ENCODE data around the gene NSMCE1.
"Not testable (repeated sequence)": the region's sequence is repeated elsewhere in the genome, so short reads cannot be mapped to it uniquely, and the experiment has no call there.

The NSMCE1 gene

GRCh38 chr16:27303256-27304100 lies 34.9 kb upstream of the NSMCE1 start:
- DNase-seq (ENCODE audit: low spot score) = no peak

- DNase-seq (ENCODE audit: low spot score) = no peak
These were observed 33.6 kb upstream of the NSMCE1 start for GRCh38 chr16:27302126-27302525.

DNA sequence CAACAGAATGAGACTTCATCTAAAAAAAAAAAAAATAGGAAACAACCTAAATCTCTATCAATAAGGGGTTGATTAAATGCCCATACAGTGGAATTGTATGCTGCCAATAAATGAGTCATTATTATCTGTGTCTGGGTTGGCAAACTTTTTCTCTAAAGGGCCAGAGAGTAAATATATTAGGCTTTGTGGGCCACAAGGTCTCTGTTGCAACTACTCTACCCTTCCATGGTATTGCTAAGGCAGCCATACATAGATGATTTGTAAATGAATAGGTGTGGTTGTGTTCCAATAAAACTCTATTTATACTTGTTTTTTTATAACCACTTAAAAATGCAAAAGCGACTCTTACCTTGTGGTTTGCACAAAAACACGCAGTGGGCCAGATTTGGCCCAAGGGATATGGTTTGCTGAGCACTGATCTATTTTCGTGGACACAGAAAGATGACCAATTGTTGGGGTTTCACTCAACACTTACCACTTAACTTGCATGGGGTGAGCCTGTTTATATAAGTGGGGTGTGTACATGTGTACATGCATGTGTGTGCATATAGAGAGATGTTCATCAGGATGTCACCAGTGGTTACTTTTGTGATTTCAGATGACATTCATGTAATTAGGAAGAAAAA lies 32.8 kb upstream of the NSMCE1 start:
- DNase-seq (ENCODE audit: low spot score) = no peak

GRCh38 chr16:27298132-27298531 lies 29.6 kb upstream of the NSMCE1 start:
- no peak for DNase-seq (ENCODE audit: low spot score)

DNA sequence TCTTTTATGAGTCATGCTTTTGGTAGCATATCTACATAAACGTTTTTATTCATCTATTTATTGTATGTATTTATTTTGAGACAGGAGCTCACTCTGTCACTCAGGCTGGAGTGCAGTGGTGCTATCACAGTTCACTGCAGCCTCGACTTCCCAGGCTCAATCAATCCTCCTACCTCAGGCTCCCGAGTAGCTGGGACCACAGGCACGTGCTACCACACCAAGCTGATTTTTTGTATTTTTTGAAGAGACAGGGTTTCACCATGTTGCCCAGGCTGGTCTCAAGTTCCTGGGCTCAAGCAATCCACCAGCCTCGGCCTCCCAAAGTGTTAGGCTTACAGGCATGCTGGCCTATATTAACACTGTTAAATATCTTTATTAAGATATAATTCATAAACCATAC lies 24.8 kb upstream of the NSMCE1 start:
- DNase-seq (ENCODE audit: low spot score) = no peak

DNA sequence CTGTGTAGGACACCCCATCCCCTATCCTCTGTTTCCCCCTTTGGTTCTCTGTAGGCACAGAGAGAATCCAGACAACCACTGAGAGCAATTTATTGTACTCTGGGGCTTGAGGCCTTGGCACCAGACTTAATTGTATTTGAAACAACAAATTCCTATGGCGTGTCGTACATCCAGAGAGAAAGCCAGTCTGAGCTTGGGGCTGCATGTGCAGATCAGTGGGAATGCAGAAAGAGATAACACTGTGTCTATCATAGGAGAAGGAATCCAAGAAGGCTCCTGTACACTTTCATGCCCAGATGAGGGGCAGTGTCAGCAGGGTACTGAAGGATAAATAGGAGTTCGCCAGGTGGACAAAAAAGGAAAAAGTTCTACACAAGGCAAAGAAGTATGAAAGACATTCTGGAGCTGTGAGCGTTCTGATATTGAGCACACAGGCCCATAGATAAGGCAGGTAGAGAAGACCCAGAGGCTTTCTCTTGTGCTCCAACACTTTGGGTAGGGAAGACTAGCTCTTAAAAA lies 23.2 kb upstream of the NSMCE1 start:
- no peak for DNase-seq (ENCODE audit: low spot score)

GRCh38 chr16:27291106-27291505 lies 22.5 kb upstream of the NSMCE1 start:
- DNase-seq (ENCODE audit: low spot score) = no peak

DNA sequence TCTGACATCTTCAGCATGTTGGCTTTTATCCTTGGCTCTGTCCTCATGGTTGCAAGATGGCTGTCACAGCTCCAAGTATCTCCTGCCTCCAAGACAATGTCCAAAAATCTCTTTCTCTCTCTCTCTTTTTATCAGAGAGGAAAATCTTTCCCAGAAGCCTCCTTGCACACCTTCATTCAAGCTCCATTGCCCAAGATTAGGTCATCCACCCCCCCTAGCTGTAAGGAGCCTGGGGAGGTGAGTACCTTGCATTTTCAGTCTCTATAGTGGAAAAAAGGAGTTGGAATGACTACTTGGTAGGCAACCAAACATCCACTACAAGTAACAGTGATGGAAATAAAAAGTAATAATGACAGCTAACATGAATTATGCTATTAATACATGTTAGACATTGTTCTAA lies 22.0 kb upstream of the NSMCE1 start:
- peak; percentile 77 for DNase-seq (ENCODE audit: low spot score)

- peak; percentile 65 for DNase-seq (ENCODE audit: low spot score)
These were observed 21.1 kb upstream of the NSMCE1 start for GRCh38 chr16:27289669-27290068.

DNA sequence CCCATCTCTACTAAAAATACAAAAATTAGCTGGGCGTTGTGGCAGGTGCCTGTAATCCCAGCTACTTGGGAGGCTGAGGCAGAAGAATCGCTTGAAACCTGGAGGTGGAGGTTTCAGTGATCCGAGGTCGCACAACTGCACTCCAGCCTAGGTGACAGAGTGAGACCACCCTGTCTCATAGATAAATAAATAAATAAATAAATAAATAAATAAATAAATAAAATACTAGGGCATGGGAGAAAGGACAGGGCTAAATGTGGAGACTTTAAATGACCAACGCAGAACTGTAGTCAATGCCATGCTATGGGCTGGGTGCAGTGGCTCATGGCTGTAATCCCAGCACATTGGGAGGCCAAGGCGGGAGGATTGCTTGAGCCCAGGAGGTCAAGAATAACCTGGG lies 19.7 kb upstream of the NSMCE1 start:
- not testable (repeated sequence) for DNase-seq (ENCODE audit: low spot score)

DNA sequence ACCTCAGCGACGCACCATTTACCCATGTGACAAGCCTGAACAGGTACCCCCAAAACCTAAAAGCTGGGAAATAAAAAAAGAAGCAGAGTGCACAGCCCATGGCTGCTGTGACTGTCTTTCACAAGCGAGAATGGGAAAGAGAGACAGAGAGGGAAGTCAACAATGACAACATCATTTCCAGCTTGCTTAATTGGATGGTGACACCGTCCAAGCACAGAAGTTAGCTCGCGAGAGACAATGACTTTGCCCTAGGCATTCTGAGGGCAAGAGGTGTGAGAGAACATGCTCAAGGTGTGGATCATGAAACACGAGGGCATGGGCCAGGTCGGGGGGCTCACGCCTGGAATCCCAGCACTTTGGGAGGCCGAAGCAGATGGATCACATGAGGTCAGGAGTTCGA lies 19.3 kb upstream of the NSMCE1 start:
- DNase-seq (ENCODE audit: low spot score) = no peak

GRCh38 chr16:27287051-27287811 lies 18.7 kb upstream of the NSMCE1 start:
- DNase-seq (ENCODE audit: low spot score) = no peak

GRCh38 chr16:27286451-27286850 lies 17.9 kb upstream of the NSMCE1 start:
- DNase-seq (ENCODE audit: low spot score) = peak; percentile 97

GRCh38 chr16:27285676-27286196 lies 17.2 kb upstream of the NSMCE1 start:
- no peak for DNase-seq (ENCODE audit: low spot score)

DNA sequence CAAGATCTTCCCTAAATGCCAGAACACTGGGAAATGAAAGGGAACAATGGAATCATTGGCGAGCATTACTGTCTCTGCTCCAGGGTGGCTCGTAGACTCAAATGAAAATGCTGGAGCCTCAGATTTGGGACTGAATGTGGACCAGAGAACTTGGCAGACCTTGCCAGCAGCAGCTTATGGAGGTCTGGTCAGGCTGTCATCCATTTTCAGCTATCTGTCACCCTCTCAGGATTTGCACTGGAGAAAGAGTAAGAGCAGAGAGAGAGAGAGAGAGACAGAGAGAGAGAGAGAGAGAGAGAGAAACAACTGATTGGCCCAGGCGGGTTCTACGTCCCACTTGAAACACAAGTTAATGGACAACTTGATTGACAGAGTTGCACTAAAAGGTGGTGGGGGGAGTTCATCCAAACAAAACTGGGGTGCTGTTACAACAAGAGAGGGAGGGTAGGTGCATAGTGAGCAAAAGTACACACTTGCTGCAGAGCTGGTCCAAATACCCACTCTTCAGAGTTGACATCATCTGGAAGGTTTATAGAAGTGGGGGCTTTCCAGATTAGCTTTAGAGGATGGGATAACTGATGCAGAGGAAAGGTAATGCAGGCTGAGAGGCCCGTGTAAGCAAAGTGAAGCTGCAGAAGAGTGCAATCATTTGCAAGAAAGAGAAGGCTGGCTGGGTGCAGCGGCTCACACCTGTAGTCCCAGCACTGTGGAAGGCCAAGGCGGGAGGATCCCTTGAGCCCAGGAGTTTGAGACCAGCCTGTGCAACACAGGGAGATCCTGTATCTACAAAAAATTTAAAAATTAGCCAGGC lies 16.5 kb upstream of the NSMCE1 start:
- DNase-seq (ENCODE audit: low spot score) = no peak

GRCh38 chr16:27281243-27281642 lies 12.7 kb upstream of the NSMCE1 start:
- DNase-seq (ENCODE audit: low spot score) = no peak

GRCh38 chr16:27275394-27275793 lies 6.8 kb upstream of the NSMCE1 start:
- no peak for DNase-seq (ENCODE audit: low spot score)

DNA sequence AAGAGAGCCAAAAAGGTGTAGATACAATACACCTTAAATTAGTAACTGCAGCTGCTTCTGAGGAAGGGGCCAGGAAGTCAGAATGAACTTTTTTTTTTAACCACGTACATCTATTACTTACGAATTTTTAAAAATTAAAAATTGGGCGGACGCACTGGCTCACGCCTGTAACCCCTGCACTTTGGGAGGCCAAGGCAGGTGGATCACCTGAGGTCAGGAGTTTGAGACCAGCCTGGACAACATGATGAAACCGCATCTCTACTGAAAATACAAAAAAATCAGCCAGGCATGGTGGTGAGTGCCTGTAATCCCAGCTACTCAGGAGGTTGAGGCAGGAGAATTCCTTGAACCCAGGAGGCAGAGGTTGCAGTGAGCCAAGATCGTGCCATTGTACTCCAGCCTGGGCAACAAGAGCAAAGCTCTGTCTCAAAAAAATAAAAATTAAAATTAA lies 5.9 kb upstream of the NSMCE1 start:
- not testable (repeated sequence) for DNase-seq (ENCODE audit: low spot score)

GRCh38 chr16:27273670-27274423 lies 5.3 kb upstream of the NSMCE1 start:
- DNase-seq (ENCODE audit: low spot score) = peak; percentile 72

- DNase-seq (ENCODE audit: low spot score) = no peak
These were observed 4.7 kb upstream of the NSMCE1 start for GRCh38 chr16:27273330-27273669.

DNA sequence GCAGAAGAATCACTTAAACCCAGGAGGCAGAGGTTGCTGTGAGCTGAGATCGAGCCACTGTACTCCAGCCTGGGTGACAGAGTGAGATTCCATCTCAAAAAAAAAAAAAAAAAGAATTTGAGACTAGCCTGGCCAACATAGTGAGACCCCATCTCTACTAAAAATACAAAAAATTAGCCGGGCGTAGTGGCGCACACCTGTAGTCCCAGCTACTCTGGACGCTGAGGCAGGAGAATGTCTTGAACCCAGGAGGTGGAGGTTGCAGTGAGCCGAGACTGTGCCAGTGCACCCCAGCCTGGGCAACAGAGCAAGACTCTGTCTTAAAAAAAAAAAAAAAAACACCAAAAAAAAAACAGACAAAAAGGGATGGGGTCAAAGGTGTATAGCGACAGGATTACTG lies 4.1 kb upstream of the NSMCE1 start:
- DNase-seq (ENCODE audit: low spot score) = not testable (repeated sequence)

Data from kidney tubule cell (primary cell).